T-helper 2 cell treated with Interferon-gamma antibody and Interleukin-4, amounts not matched to agents 100 ng/mL and 5 ng/mL, for 36 hours (primary cell): ENCODE data around the gene FYCO1. TPM values are rescaled to one million over a fixed set of nuclear protein-coding genes. Genes with fewer than 3 reads are reported as not detected.

Experiments
- total RNA-seq: library from RNA; stranded (reverse); gene quantifications from 2 replicates; pipeline ENCODE4 v1.2.3, GENCODE V29; 2022

Gene FYCO1
- total RNA-seq, 1 donor from 2014 or later: 15.7 TPM

Other genes with a start within 250 kb of the FYCO1 start
- gene SLC6A20, start 199.3 kb downstream of the FYCO1 start, total RNA-seq: not detected in 2 replicates
- gene LZTFL1, start 153.7 kb downstream of the FYCO1 start, total RNA-seq: 6.5 and 7.0 TPM in 2 replicates
- gene CCR9, start 109.3 kb downstream of the FYCO1 start, total RNA-seq: not detected in 2 replicates
- 9.3 and 10.3 TPM in 2 replicates for gene CXCR6, start 52.4 kb downstream of the FYCO1 start, total RNA-seq
- 0.05 TPM in 1 of 2 replicates, not detected in the other for gene XCR1, start 31.7 kb upstream of the FYCO1 start, total RNA-seq
- 3.7 TPM in 2 replicates for gene CCR1, start 212.5 kb upstream of the FYCO1 start, total RNA-seq
- gene CCR3, start 246.6 kb upstream of the FYCO1 start, total RNA-seq: 0.16 and 0.27 TPM in 2 replicates